NB4 (cell line): ENCODE data around the gene IQCH.

Source experiments
- MAX ChIP-seq: IDR thresholded peaks from 2 replicates; pipeline ENCODE4 v1.6.1; 2011; ENCODE audit warnings: low read depth, low read length
- TF ChIP-seq, protein P1 (sequence below): IDR thresholded peaks from one replicate; pipeline ENCODE4 v1.5.1; 2012; ENCODE audit warnings: low read depth, low read length

DNA sequence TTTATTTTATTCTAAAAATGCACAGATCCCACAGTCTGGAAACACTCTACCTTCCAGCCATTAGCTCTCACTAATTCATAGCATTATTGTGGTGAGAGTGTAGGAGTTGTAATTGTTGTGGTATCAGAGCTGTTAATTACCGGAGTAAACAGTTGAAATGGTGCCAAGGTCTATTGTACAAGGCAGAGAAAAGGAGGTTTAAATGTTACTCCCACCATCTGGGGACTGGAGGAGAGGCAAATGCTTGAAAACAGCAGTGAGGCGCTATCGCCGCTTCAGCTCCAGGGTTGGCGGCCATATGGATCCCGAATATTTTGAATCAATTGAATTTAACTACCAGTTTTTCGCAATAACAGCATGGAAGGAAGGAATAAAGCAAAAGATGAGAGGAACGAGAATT lies 153.2 kb downstream of the IQCH start:
- TF ChIP-seq, protein P1, sequence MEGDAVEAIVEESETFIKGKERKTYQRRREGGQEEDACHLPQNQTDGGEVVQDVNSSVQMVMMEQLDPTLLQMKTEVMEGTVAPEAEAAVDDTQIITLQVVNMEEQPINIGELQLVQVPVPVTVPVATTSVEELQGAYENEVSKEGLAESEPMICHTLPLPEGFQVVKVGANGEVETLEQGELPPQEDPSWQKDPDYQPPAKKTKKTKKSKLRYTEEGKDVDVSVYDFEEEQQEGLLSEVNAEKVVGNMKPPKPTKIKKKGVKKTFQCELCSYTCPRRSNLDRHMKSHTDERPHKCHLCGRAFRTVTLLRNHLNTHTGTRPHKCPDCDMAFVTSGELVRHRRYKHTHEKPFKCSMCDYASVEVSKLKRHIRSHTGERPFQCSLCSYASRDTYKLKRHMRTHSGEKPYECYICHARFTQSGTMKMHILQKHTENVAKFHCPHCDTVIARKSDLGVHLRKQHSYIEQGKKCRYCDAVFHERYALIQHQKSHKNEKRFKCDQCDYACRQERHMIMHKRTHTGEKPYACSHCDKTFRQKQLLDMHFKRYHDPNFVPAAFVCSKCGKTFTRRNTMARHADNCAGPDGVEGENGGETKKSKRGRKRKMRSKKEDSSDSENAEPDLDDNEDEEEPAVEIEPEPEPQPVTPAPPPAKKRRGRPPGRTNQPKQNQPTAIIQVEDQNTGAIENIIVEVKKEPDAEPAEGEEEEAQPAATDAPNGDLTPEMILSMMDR, result no peak
- no peak for TF ChIP-seq MAX
